GM12874 (cell line): Measurements from ENCODE around the gene CAB39.

Experiments used
- CTCF ChIP-seq: IDR thresholded peaks from 2 replicates; pipeline ENCODE4 v1.5.1; 2011; ENCODE audit warnings: low read depth, mild to moderate bottlenecking, control low read depth, low read length, moderate library complexity; ENCODE audit not compliant: insufficient read depth

CAB39 gene

GRCh38 chr2:230706053-230706521 lies 6.6 kb upstream of the CAB39 start:
- no peak for TF ChIP-seq CTCF

- no peak for TF ChIP-seq CTCF
These were observed 5.7 kb upstream of the CAB39 start for GRCh38 chr2:230706966-230707365.

GRCh38 chr2:230708204-230708603 lies 4.4 kb upstream of the CAB39 start:
- no peak for TF ChIP-seq CTCF

- TF ChIP-seq CTCF = no peak
These were observed 1.4 kb upstream of the CAB39 start for GRCh38 chr2:230711224-230711623.

GRCh38 chr2:230713331-230714135 lies 891 bp downstream of the CAB39 start:
- no peak for TF ChIP-seq CTCF

- no peak for TF ChIP-seq CTCF
These were observed 1.5 kb downstream of the CAB39 start for GRCh38 chr2:230714136-230714480.

- TF ChIP-seq CTCF = no peak
These were observed 2.6 kb downstream of the CAB39 start for GRCh38 chr2:230715201-230715600.

GRCh38 chr2:230716588-230716987 lies 3.9 kb downstream of the CAB39 start:
- no peak for TF ChIP-seq CTCF
